ENCODE measurements around the gene CHST11.

DNA sequence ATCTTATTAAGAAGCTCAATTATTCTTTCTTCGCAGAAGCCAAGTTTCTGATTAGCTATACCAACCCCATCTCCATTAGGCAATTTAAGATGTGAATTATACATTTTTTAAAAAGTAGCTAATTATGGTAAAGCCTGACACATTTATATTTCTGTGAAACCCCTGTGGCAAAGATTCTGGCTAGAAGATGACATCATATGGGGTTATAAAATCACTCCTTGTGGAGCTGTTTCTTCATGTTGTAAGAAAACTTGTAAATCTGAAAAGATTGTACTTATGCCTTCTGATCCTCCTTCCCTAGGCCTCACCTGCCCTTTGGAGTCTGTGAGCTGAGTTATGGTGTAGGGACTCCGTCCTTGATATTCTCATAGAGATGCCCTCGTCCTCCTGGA is 78.1 kb downstream of the CHST11 start:
- no peak for TF ChIP-seq EP300 (IDR thresholded peaks at IDR 0.05)
- TF ChIP-seq, protein P1, sequence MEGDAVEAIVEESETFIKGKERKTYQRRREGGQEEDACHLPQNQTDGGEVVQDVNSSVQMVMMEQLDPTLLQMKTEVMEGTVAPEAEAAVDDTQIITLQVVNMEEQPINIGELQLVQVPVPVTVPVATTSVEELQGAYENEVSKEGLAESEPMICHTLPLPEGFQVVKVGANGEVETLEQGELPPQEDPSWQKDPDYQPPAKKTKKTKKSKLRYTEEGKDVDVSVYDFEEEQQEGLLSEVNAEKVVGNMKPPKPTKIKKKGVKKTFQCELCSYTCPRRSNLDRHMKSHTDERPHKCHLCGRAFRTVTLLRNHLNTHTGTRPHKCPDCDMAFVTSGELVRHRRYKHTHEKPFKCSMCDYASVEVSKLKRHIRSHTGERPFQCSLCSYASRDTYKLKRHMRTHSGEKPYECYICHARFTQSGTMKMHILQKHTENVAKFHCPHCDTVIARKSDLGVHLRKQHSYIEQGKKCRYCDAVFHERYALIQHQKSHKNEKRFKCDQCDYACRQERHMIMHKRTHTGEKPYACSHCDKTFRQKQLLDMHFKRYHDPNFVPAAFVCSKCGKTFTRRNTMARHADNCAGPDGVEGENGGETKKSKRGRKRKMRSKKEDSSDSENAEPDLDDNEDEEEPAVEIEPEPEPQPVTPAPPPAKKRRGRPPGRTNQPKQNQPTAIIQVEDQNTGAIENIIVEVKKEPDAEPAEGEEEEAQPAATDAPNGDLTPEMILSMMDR (IDR thresholded peaks at IDR 0.05) = no peak

Data from esophagus muscularis mucosa (tissue), 3 donors.